Thoracic aorta (tissue), 2 donors: ENCODE results near the gene SCT. TPM values are rescaled to one million over a fixed set of nuclear protein-coding genes. Genes with fewer than 3 reads are reported as not detected.
"Not testable (repeated sequence)": the region's sequence is repeated elsewhere in the genome, so short reads cannot be mapped to it uniquely, and the experiment has no call there.

Source experiments
- ATAC-seq: fragments of 150-250 bp; one replicate; pipeline ENCODE4 v1.8.0; 2017; ENCODE audit warnings: low read depth; ENCODE audit not compliant: insufficient number of reproducible peaks, low FRiP score
- DNase-seq: peaks from one replicate; pipeline ENCODE4 v3.0.0-alpha.2; 2020; ENCODE audit warnings: low spot score
- H3K27ac ChIP-seq, 2 donors: fragments of 200-600 bp; sonication (generic); 1 replicate in 1 of 2; 2 replicates in 1 of 2; pipeline ENCODE4 v1.5.1; 2016; ENCODE audit warnings: mild to moderate bottlenecking in 2 of 2, moderate library complexity in 2 of 2
- H3K27me3 ChIP-seq: fragments of 200-600 bp; sonication (generic); replicated peaks from 2 replicates; pipeline ENCODE4 v1.6.0; 2016; ENCODE audit warnings: mild to moderate bottlenecking; ENCODE audit not compliant: insufficient read depth
- H3K36me3 ChIP-seq: fragments of 200-600 bp; sonication (generic); one replicate; pipeline ENCODE4 v1.5.1; 2016
- H3K4me1 ChIP-seq, 2 donors: fragments of 200-600 bp; sonication (generic); 1 replicate in 1 of 2; 2 replicates in 1 of 2; pipeline versions ENCODE4 v1.5.1 to v1.6.0; 2016; ENCODE audit warnings: low read depth in 2 of 2, mild to moderate bottlenecking in 1 of 2; ENCODE audit not compliant: control insufficient read depth in 1 of 2
- H3K4me3 ChIP-seq: fragments of 200-600 bp; sonication (generic); 2 replicates; pipeline ENCODE4 v1.5.1; 2016; ENCODE audit warnings: mild to moderate bottlenecking
- H3K9me3 ChIP-seq: fragments of 200-600 bp; sonication (generic); 2 replicates; pipeline ENCODE4 v1.5.1; 2016
- total RNA-seq, 2 donors: library from RNA; depleted of rRNA; stranded (reverse); fragments of >200 nt; gene quantifications; one replicate each; pipeline versions ENCODE4 v1.1.0 to v1.2.3, GENCODE V29; 2016
- TF ChIP-seq, protein P1 (sequence below): fragments of 200-600 bp; sonication (generic); IDR thresholded peaks from one replicate; pipeline ENCODE4 v1.5.1; 2019; ENCODE audit warnings: antibody characterized with exemption

Gene SCT
- total RNA-seq, 2 donors from 2014 or later, result not detected

GRCh38 chr11:656866-657265, 29.9 kb upstream of the SCT start:
- peaks cover 13% of the 10 kb centered on the region for H3K36me3 ChIP-seq
- no peak for ATAC-seq

DNA sequence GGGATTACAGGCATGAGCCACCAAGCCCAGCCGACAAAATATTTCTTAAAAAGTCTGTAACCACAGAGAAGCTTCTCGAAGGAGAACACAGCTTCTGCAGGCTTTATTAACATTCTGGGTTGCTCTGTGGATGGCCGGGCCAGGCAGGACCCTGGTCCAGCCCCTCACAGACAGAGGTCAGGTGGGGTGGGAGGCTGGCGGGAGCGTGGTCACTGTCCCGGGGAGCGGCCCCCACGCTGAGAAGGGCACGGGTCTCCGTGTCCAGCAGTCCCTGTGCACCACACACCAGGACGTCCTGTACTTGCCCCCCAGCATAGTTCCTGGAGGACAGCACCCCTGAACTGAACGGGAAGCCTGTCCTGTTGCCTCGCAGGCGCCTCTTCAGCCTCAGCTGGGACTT, 29.4 kb upstream of the SCT start:
- Histone ChIP-seq H3K27me3 (no peaks in the 10 kb centered on the region), H3K4me3 (no peak overlapping the region), H3K4me1 (no peaks in the 10 kb centered on the region), H3K9me3 (no peaks in the 10 kb centered on the region), H3K36me3 (peaks cover 13% of the 10 kb centered on the region), H3K27ac (no peak overlapping the region)
- DNase-seq, result no peak
- TF ChIP-seq, protein P1, sequence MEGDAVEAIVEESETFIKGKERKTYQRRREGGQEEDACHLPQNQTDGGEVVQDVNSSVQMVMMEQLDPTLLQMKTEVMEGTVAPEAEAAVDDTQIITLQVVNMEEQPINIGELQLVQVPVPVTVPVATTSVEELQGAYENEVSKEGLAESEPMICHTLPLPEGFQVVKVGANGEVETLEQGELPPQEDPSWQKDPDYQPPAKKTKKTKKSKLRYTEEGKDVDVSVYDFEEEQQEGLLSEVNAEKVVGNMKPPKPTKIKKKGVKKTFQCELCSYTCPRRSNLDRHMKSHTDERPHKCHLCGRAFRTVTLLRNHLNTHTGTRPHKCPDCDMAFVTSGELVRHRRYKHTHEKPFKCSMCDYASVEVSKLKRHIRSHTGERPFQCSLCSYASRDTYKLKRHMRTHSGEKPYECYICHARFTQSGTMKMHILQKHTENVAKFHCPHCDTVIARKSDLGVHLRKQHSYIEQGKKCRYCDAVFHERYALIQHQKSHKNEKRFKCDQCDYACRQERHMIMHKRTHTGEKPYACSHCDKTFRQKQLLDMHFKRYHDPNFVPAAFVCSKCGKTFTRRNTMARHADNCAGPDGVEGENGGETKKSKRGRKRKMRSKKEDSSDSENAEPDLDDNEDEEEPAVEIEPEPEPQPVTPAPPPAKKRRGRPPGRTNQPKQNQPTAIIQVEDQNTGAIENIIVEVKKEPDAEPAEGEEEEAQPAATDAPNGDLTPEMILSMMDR, result no peak
- ATAC-seq, result no peak

More at GRCh38 chr11:656866-657265, 29.9 kb upstream of the SCT start:
- H3K27me3 ChIP-seq, result no peaks in the 10 kb centered on the region
- H3K27ac ChIP-seq, result no peak overlapping the region
- DNase-seq, result no peak
- H3K4me3 ChIP-seq, result no peak overlapping the region
- no peaks in the 10 kb centered on the region for H3K4me1 ChIP-seq
- H3K9me3 ChIP-seq, result no peaks in the 10 kb centered on the region
- TF ChIP-seq, protein P1, result no peak

GRCh38 chr11:655036-655726, 28.2 kb upstream of the SCT start:
- DNase-seq, result no peak
- Histone ChIP-seq H3K27ac (no peak overlapping the region), H3K36me3 (peaks cover 15% of the 10 kb centered on the region), H3K4me1 (no peaks in the 10 kb centered on the region), H3K4me3 (no peak overlapping the region), H3K9me3 (no peaks in the 10 kb centered on the region), H3K27me3 (no peaks in the 10 kb centered on the region)
- no peak for ATAC-seq
- TF ChIP-seq, protein P1, result no peak

- ATAC-seq, H3K9me3 ChIP-seq, H3K27me3 ChIP-seq, H3K27ac ChIP-seq, DNase-seq, H3K4me1 ChIP-seq, H3K4me3 ChIP-seq: not testable (repeated sequence)
- peaks cover 12% of the 10 kb centered on the region for H3K36me3 ChIP-seq
These were observed 27.5 kb upstream of the SCT start for GRCh38 chr11:654444-654843.

- DNase-seq (no peak), ATAC-seq (no peak)
- peaks cover 9% of the 10 kb centered on the region for H3K36me3 ChIP-seq
- no peak overlapping the region for H3K27ac ChIP-seq
- H3K9me3 ChIP-seq, result no peaks in the 10 kb centered on the region
- H3K27me3 ChIP-seq, result no peaks in the 10 kb centered on the region
- H3K4me3 ChIP-seq, result no peak overlapping the region
- no peaks in the 10 kb centered on the region for H3K4me1 ChIP-seq
- TF ChIP-seq, protein P1, result no peak
These were observed 26.9 kb upstream of the SCT start for GRCh38 chr11:653837-654236.

DNA sequence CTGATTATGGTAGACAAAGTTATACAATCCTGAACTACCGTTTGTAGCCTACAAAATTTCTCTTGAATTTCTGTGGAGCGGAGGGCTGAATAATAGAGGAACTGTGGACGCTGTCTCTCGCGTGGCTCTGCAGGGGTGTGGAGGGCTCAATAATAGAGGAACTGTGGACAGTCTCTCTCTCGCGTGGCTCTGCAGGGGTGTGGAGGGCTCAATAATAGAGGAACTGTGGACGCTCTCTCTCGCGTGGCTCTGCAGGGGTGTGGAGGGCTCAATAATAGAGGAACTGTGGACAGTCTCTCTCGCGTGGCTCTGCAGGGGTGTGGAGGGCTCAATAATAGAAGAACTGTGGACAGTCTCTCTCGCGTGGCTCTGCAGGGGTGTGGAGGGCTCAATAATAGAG, 26.2 kb upstream of the SCT start:
- not testable (repeated sequence) for ATAC-seq, DNase-seq, H3K9me3 ChIP-seq, H3K27ac ChIP-seq, H3K4me1 ChIP-seq, H3K36me3 ChIP-seq, H3K27me3 ChIP-seq, H3K4me3 ChIP-seq
